COLO668 (cell line): Measurements from ENCODE around the gene PSORS1C1.
"Not testable (repeated sequence)": the region's sequence is repeated elsewhere in the genome, so short reads cannot be mapped to it uniquely, and the experiment has no call there.

Experiments
- DNase-seq: peaks from one replicate; lab custom pipeline; 2025; ENCODE audit not compliant: unreplicated experiment; lab: John Stamatoyannopoulos, UW

The PSORS1C1 gene

GRCh38 chr6:31158140-31158862, 43.7 kb downstream of the PSORS1C1 start, which contains the start of gene TCF19:
TCF19 (plus strand) TSS chr6:31158589; CDS start chr6:31159470, 881 bp downstream.
- DNase-seq, result peak; percentile 94

GRCh38 chr6:31158863-31159855, 44.6 kb downstream of the PSORS1C1 start:
- DNase-seq, result peak; percentile 40

GRCh38 chr6:31161216-31162126, 46.9 kb downstream of the PSORS1C1 start:
- no peak for DNase-seq

- no peak for DNase-seq
Measured at GRCh38 chr6:31162463-31163165, 48.0 kb downstream of the PSORS1C1 start.

GRCh38 chr6:31163922-31164321, 49.3 kb downstream of the PSORS1C1 start:
- DNase-seq, result no peak

- not testable (repeated sequence) for DNase-seq
Measured at GRCh38 chr6:31164475-31165063, 50.0 kb downstream of the PSORS1C1 start.

GRCh38 chr6:31165064-31165832, 50.6 kb downstream of the PSORS1C1 start:
- DNase-seq, result not testable (repeated sequence)

DNA sequence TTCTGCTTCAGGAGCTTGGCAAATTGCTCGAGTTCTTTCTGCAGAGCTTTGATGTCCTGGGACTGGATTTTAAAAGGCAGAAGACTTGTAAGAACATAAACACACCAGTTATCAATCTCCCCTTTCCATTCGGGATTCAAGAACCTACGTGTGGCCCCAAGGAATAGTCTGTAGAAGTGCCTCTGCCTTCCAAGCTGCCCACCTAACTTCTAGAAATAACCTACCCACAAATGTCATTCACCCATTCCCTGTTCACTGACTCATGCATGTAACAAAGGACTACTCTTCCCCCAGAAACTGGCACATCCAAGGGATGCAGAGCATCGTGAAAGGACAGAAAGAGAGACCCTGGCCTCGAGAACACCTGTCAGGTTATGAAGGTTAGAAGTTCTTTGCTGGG, 51.4 kb downstream of the PSORS1C1 start:
- no peak for DNase-seq

DNA sequence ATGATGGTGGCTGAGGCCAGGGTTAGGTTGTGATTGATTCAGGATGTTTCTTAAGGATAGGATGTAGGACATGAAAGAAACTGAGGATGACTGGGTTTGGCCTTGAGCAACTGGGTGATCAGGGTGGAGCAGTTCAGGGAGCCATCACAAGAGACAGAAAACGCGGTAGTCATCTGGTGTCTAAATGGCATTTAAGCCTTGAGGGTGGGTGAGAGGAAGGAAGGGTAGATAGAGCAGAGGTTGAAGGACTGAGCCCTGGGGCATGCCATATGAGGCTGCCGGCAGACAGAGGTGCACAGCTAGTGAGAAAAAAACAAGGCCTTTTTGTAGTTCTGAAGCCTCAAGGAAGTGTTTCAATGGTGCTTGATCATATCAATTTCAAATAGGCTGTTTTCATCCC, 54.0 kb downstream of the PSORS1C1 start:
- no peak for DNase-seq

DNA sequence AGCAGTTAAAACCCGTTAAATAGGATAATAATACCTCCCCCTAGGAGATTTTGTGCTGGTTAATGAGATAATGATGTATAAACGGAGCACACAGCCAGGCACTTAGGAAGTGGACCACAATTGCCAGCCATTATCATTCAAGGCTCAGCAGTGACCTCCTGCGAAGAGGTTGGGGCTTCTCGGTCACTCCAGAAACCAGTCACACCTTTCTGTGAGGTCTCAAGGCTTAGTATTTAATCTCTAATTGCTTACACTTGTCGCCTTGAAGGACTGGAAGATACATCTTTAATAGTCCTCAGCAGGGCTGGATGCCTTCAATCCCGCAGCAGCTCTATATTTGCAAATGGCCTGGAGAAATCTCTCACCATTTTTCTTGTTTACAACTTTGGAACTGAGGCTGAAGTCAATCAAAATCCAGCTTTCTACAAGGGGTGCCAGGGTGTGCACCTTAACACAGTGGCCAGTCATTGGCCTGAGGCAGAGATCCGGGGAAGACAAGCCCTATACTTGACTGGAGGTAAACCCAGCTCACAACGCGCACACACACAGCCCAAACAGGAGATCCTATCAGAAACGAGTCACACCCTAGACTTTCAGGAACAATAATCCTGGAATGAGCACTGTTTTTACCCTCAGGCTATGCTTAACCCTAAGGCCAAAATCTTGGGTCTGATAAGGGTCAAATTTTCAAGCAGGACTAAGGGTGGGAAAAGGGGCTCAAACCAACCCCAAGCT, 54.7 kb downstream of the PSORS1C1 start:
- no peak for DNase-seq

DNA sequence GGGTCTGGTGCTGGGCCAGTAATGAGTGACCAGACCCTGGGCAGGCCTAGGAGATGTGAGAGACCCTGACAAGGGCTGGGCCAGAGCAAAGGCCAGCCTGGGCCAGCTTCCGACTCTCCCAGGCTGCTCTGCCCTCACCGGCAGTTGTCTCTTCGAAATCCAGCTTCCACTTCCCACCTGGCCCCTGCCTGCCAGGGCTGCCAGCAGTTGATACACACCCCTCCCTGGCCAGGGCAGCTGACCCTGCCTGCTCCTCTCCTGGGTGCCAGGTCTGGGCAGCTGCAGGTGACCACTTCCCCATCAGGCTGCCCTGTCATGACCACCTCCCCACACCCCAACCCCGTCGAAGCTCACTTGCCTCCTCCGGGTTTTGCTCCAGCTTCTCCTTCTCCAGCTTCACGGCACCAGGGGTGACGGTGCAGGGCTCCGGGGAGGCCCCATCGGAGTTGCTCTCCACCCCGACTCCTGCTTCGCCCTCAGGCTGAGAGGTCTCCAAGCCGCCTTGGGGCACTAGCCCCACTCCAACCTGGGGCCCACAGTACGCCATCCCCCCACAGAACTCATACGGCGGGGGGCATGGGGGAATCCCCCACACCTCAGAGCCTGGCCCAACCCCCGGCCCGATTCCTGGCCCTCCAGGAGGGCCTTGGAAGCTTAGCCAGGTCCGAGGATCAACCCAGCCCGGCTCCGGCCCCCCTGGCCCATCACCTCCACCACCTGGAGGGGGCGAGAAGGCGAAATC, 55.4 kb downstream of the PSORS1C1 start:
- not testable (repeated sequence) for DNase-seq

GRCh38 chr6:31170600-31170881, 55.9 kb downstream of the PSORS1C1 start, which contains the start of gene POU5F1:
POU5F1 (minus strand) TSS chr6:31170682; CDS start chr6:31170620, 62 bp downstream.
- DNase-seq, result no peak

- no peak for DNase-seq
Measured at GRCh38 chr6:31170987-31171671, 56.5 kb downstream of the PSORS1C1 start.

DNA sequence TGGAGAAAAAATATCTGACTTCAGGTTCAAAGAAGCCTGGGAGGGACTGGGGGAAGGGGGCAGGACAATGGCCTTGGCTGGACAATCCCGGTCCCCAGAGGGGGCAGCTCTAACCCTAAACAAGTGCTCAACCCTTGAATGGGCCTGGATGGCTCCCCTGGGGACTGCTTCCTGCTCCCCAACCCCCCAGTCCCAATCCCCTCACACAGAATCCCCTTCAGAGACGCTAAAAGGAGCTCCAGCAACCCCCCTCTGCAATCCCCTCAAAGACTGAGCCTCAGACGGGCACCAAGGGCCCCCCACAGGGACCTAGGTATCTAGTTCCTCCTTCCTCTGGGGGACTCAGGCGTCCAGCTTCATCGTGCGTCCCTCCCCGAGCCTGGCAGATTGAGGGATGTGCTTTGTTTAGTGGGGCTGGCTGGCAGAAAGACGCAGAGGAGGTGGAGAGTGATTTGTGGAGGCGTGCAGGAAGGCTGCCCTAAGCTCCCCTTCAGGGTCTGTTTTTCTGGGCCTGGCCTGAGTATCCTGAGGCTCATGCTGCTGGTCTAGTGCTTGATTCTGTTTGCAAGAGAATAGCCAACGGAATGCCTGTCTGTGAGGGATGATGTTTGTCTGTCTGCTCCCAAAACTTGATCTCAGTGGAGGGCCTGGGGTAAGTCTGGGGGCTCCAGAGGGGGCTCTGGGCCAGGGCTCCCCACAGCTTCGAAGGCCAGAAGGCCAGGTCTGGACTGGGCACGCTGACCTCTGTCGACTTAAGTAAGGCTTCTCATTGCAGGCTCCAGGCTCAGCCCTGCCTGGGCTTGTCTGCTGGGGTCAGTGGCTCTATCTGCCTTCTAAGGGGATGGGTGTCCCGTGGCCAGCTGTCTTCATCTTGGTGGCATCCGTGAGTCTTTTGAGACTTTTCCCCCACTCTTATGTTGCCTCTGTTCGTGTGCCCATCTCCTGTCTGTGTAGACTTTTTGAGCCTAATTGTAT, 57.6 kb downstream of the PSORS1C1 start:
- DNase-seq, result no peak

GRCh38 chr6:31172973-31173384, 58.4 kb downstream of the PSORS1C1 start:
- no peak for DNase-seq

DNA sequence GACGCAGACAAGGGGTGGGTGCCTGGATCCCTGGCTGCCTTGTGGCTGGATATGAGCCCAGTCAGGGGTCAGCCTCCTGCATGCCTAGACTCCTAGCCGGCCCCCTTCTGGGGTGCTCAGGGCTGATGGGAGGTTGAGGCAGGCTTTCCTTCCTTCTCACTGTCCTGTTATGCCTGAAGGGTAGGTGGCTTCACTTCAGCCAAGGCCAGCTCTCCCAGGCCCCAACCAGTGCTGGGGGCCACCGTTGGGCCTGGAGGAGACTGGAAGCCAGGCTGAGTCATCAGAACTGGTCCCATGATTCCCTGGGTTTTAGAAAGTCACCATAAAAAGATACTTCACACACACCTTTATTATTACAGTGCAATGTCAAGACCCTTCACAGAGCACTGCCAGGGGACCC, 58.8 kb downstream of the PSORS1C1 start:
- no peak for DNase-seq
